ENCODE data around the gene SYT17. TPM values are rescaled to one million over a fixed set of nuclear protein-coding genes. Genes with fewer than 3 reads are reported as not detected.

Gene SYT17
- total and polyA plus RNA-seq, 4 donors: 3.4 to 13.1 (median 8.6) TPM

GRCh38 chr16:19130852-19131824 lies 36.9 kb upstream of the SYT17 start:
- Histone ChIP-seq H3K4me3 (no peak overlapping the region), H3K4me1 (ENCODE audit: control insufficient read depth in 5 of 5, insufficient read depth in 5 of 5, low read length in 5 of 5) (peaks cover 11 to 30% (median 16%) of the 10 kb centered on the region in 5 donors), H3K36me3 (ENCODE audit: control insufficient read depth in 4 of 4, insufficient read depth in 4 of 4, low read length in 4 of 4) (no peaks in the 10 kb centered on the region), H3K27me3 (ENCODE audit: control insufficient read depth in 3 of 3, insufficient read depth in 3 of 3, low read length in 2 of 3) (no peaks in the 10 kb centered on the region), H3K9ac (ENCODE audit: insufficient read depth in 1 of 2, low read length in 2 of 2) (peak overlapping the region in 1 of 2 donors; percentile 63), H3K27ac (ENCODE audit: low read depth in 1 of 2, low read length in 1 of 2) (peak overlapping the region; percentile 77 to 93), H3K9me3 (ENCODE audit: control insufficient read depth in 4 of 4, insufficient read depth in 3 of 4, low read length in 3 of 4) (peaks cover 0 to 2% (median 1%) of the 10 kb centered on the region in 4 donors)
- no peak for TF ChIP-seq CTCF (IDR thresholded peaks at IDR 0.05; ENCODE audit: control extremely low read depth, extremely low read depth)
- 27 to 37% methylated on average over 11 of the region's 11 CpGs for WGBS, 2 donors
- ATAC-seq (ENCODE audit: insufficient read depth, low FRiP score) (peak; percentile 30), DNase-seq (peak; percentile 76 to 94 (median 90))

GRCh38 chr16:19131825-19132218 lies 36.2 kb upstream of the SYT17 start:
- Histone ChIP-seq H3K4me3 (no peak overlapping the region), H3K9me3 (ENCODE audit: control insufficient read depth in 4 of 4, insufficient read depth in 3 of 4, low read length in 3 of 4) (no peaks in the 10 kb centered on the region), H3K27ac (ENCODE audit: low read depth in 1 of 2, low read length in 1 of 2) (peak overlapping the region; percentile 77 to 93), H3K9ac (ENCODE audit: insufficient read depth in 1 of 2, low read length in 2 of 2) (peak overlapping the region in 1 of 2 donors; percentile 63), H3K4me1 (ENCODE audit: control insufficient read depth in 5 of 5, insufficient read depth in 5 of 5, low read length in 5 of 5) (peaks cover 11 to 36% (median 21%) of the 10 kb centered on the region in 5 donors), H3K36me3 (ENCODE audit: control insufficient read depth in 4 of 4, insufficient read depth in 4 of 4, low read length in 4 of 4) (no peaks in the 10 kb centered on the region), H3K27me3 (ENCODE audit: control insufficient read depth in 3 of 3, insufficient read depth in 3 of 3, low read length in 2 of 3) (no peaks in the 10 kb centered on the region)
- ATAC-seq (ENCODE audit: insufficient read depth, low FRiP score) (no peak), DNase-seq (peak in 1 of 3 donors; percentile 71)
- TF ChIP-seq CTCF (IDR thresholded peaks at IDR 0.05; ENCODE audit: control extremely low read depth, extremely low read depth): no peak

DNA sequence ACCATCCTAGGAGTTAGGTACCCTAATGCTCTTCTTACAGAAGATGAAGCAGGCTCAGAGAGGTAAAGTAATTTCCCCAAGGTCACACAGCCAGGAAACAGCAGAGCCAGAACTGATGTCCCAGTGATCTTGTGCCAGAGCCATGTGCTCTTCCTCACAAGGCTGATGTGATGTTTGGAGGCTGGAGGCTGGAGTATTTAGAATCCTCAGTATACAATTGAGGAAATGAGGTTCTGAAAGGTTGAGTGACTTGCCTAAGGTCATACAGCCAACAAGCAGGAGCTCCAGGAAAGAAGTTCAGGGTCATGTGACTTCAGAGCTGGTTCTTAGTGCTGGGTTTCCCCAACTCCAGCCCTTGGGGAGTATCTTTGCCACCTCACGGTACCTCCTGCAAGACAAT lies 35.8 kb upstream of the SYT17 start:
- peak overlapping the region in 1 of 2 donors; percentile 32 for H3K9ac ChIP-seq (ENCODE audit: insufficient read depth in 1 of 2, low read length in 2 of 2)
- ATAC-seq (ENCODE audit: insufficient read depth, low FRiP score) (no peak), DNase-seq (no peak)
- TF ChIP-seq CTCF (IDR thresholded peaks at IDR 0.05; ENCODE audit: control extremely low read depth, extremely low read depth): no peak
- H3K27ac ChIP-seq (ENCODE audit: low read depth in 1 of 2, low read length in 1 of 2): peak overlapping the region; percentile 77 to 93
- H3K36me3 ChIP-seq (ENCODE audit: control insufficient read depth in 4 of 4, insufficient read depth in 4 of 4, low read length in 4 of 4): no peaks in the 10 kb centered on the region
- H3K9me3 ChIP-seq (ENCODE audit: control insufficient read depth in 4 of 4, insufficient read depth in 3 of 4, low read length in 3 of 4): no peaks in the 10 kb centered on the region
- 87 to 96% methylated on average over 1 of the region's 1 CpG for WGBS, 2 donors
- H3K4me1 ChIP-seq (ENCODE audit: control insufficient read depth in 5 of 5, insufficient read depth in 5 of 5, low read length in 5 of 5): peaks cover 11 to 41% (median 23%) of the 10 kb centered on the region in 5 donors
- no peaks in the 10 kb centered on the region for H3K27me3 ChIP-seq (ENCODE audit: control insufficient read depth in 3 of 3, insufficient read depth in 3 of 3, low read length in 2 of 3)
- H3K4me3 ChIP-seq: no peak overlapping the region

Data from lung (tissue), 12 donors.